Activated CD4-positive, alpha-beta T cell treated with anti-CD3 and anti-CD28 coated beads, Interleukin-2, amount 50 U/mL, for 24 hours (primary cell): Measurements from ENCODE around the gene JOSD2.

Experiments
- DNase-seq, 2 donors: peaks; one replicate each; pipeline ENCODE4 v3.0.0-alpha.2; 2020; ENCODE audit warnings: low read depth in 1 of 2, low spot score in 1 of 2

Gene JOSD2

GRCh38 chr19:50511069-50511822 lies at the start of gene JOSD2:
Gene JOSD2, minus strand, starts transcription at chr19:50511191. Its CDS starts 760 bp downstream, at chr19:50510431.
- peak; percentile 92 to 95 for DNase-seq

GRCh38 chr19:50559636-50560035 lies 48.6 kb upstream of the JOSD2 start:
- DNase-seq: no peak

DNA sequence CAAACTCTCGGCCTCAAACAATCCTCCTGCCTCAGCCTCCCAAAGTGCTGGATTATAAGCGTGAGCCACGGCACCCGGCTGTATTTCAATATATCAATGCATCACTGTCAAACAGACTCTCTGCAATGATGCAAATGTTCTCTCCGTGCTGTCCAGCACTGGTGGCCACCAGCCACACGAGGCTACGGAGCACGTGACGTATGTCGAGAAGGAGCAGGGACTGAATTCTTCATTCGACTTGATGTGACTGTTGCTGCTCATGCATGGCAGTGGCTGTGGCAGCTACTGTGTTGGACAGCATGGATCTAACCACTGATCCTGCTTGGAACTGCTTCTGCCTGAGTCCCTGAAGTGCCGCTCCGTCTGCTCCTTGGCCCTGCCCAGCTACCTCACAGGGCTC lies 47.5 kb upstream of the JOSD2 start:
- no peak for DNase-seq

- no peak for DNase-seq
These were observed 47.0 kb upstream of the JOSD2 start for GRCh38 chr19:50558039-50558438.

DNA sequence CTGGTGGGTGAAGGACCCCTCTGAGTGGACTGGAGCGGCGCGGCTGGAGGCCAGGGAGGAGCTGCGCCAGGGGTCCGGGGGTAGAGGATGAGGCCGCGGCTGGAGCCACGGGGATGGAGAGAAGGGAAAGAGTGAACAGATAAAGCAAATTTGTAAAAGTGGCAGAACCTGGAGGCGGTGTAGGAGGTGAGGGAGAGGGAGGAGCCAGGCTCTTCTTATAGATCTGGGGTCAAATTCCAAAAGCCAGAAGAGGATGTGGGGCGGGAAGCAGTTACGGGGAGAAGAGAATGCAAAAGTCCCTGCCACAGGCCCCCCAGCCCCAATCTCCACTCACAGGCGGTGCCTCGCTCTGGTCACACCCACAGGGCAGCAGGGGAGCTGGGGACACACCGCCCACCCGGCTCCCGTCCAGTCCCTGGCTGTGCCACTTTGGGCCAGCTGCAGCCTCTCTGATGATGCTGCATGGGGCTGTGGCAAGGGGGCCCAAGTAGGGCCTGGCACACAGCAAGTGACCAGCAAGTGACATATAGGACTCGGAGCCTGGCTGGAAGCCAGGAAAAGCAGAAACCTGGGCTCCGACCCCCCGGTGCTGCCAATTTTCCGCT lies 46.1 kb upstream of the JOSD2 start:
- DNase-seq: no peak

GRCh38 chr19:50556282-50557008 lies 45.5 kb upstream of the JOSD2 start:
- DNase-seq: peak; percentile 62 to 63

DNA sequence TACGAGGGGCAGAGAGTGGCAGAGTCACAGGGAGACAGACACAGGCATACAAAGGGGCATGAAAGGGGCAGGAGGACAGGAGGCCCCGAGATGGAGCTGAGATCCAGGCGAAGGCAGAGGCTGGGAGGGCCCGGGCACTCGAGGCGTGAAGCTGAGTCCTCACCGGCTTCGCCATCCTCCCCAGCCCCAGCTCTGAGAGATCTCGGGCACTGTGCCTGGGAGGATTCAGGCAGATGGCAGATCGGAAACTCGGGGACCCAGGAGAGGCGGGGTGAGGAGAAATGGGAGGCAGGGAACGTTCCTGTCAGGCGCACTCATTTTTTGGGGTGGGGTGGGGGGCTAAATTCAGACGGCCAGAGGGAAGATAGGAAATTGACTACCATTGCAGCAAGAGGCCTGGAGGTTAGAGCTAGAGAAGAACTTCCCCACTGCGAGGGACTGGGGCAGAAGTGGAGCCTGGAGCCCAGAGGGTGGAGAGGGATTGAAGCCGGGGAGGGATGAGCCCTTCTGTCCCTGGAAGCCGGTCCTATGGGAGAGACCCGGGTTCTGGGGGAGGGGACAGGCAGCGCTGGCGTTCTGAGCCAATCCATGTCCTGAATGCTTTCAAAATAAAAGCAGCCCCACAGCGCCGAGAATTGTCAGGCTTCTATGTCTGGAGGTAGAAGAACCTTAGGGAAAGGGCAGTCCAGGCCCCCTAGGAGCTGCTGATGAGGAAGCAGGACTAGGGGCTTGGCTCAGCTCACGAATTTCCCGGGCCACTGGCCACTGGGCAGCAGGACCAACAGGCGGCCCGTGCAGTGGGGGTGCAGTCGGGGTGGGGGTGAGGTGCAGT lies 44.7 kb upstream of the JOSD2 start:
- DNase-seq: no peak

GRCh38 chr19:50555033-50555432 lies 44.0 kb upstream of the JOSD2 start:
- DNase-seq: no peak

- DNase-seq: no peak
These were observed 43.2 kb upstream of the JOSD2 start for GRCh38 chr19:50554212-50554611.

DNA sequence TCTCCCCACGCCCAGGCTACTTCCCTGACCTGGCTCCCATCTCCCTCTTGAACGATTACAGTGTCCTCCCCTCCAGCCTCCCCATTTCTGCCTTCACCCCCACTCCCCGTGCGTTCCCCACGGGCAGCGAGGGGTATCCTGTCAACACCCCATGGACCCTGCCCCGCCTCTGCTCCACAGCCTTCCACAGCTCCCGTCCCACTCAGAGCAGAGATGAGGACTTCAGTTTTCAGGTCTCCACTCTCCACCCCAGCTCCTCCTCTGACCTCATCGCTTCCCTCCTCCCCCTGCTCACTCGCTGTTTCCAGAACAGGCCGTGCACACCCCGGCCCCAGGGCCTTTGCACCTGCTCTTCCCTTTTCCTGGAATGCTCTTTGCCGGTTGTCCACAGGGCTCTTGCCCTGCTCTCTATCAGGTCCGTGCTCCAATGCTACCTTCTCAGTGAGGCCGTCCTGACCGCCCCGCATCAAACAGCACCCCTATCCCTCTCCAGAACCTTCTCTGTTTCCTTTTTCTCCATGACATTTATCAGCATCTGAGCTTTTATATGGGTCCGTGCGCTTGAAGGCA lies 42.2 kb upstream of the JOSD2 start:
- DNase-seq: no peak

DNA sequence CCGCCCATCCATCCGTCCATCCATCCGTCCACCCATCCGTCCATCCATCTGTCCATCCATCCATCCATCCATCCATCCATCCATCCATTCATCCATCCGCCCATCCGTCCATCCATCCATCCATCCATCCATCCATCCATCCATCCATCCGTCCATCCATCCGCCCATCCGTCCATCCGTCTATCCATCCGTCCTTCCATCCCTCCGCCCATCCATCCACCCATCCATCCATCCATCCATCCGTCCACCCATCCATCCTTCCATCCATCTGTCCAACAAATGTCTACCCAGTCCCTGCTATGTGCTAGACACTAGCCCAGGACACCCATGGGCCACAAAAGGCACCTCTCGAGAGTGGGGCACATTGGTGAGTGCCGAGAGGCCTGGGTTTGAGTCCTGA lies 41.5 kb upstream of the JOSD2 start:
- no peak for DNase-seq

GRCh38 chr19:50551715-50552187 lies 40.8 kb upstream of the JOSD2 start:
- DNase-seq: no peak

GRCh38 chr19:50551034-50551714 lies 40.2 kb upstream of the JOSD2 start:
- no peak for DNase-seq

GRCh38 chr19:50550594-50550966 lies 39.6 kb upstream of the JOSD2 start:
- no peak for DNase-seq

- no peak for DNase-seq
These were observed 39.1 kb upstream of the JOSD2 start for GRCh38 chr19:50549927-50550593.

DNA sequence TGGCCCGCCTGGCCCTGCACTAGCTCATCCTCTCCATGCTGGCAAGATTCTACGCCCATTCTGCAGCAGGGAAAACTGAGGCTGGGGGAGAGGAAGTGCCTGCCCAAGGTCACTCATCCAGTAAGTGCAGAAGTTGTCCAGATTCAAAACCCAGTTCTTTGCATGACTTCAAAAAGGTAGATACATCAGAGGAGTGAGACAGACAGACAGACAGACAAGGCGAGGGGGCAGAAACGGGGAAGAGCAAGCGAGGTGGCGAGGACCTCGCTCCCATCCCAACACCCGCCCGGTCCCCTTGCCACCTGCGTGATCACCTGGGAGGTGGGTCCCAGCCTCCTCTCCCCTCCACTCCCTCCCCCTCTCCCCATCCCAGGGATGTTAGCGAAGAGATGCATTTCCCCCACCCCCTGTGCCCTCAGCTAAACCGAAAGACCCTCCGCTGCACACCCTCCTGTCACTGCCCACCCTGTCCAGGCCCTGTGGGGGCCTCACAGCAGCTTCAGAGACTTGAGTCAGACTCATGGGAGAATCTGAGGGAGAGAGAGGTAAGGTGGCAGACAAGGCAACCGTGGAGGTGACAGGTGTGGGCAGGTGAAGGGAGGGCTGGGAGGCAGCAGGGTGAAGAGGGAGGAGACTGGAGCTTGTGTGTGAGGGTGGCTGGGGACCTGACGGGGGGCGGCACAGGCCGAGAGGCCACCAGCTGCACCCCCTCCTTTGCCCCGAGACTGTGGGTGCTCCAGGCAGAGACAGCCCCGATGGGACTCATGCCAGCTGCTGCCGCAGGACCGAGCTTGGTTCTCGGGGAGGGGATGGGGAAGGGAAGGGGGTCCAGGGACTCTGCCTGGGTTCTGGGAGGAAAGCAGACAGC lies 38.3 kb upstream of the JOSD2 start:
- DNase-seq: no peak

- no peak for DNase-seq
These were observed 37.4 kb upstream of the JOSD2 start for GRCh38 chr19:50548191-50549058.
